GM12878 (cell line): Measurements from ENCODE around the gene THUMPD2. TPM values are rescaled to one million over a fixed set of nuclear protein-coding genes. Genes with fewer than 3 reads are reported as not detected.

Source experiments
- ATAC-seq: fragments of 200-7000 bp; cut with Tn5 transposase; 3 replicates; pipeline ENCODE4 v1.9.1; 2020; ENCODE audit warnings: mild to moderate bottlenecking, moderate library complexity
- BruUV-seq: library from RNA; stranded (reverse); fragments of 400-500 nt; replicated peaks from 2 replicates; lab custom pipeline; 2021; lab: Mats Ljungman, UMichigan
- CTCF ChIA-PET: fragments of 300-600 bp; sonication (Branson Sonifier 250); formaldehyde crosslinking; extraction: SDS; loops from one replicate; lab custom pipeline; 2021; ENCODE audit warnings: inconsistent platforms; lab: Yijun Ruan, JAX
- POLR2A ChIA-PET: fragments of 350-600 bp; formaldehyde crosslinking; extraction: SDS; loops from one replicate; lab custom pipeline; 2021; ENCODE audit warnings: inconsistent platforms; lab: Charles Lee
- RAD21 ChIA-PET: fragments of 300-600 bp; sonication (Branson Sonifier 250); formaldehyde crosslinking; loops from one replicate; lab custom pipeline; 2023; ENCODE audit warnings: antibody characterized with exemption; ENCODE audit not compliant: unreplicated experiment; lab: Charles Lee
- SMC1A ChIA-PET: fragments of 300-600 bp; sonication (Branson Sonifier 250); formaldehyde crosslinking; loops from one replicate; lab custom pipeline; 2023; ENCODE audit not compliant: unreplicated experiment, uncharacterized antibody; lab: Charles Lee
- DNase-seq: peaks from one replicate; pipeline ENCODE4 v3.0.0-alpha.2; 2011; ENCODE audit warnings: low read depth, low spot score
- FAIRE-seq: peaks from 3 replicates; lab custom pipeline; 2011; peaks lifted over from hg19 to GRCh38; lab: Jason Lieb, UNC
- H2AFZ ChIP-seq: 2 replicates; pipeline ENCODE4 v1.6.0; 2011; ENCODE audit warnings: low read depth, low read length, control low read depth; ENCODE audit not compliant: control insufficient read depth
- H3K27ac ChIP-seq: 2 replicates; pipeline ENCODE4 v1.5.1; 2011; ENCODE audit warnings: control low read depth; ENCODE audit not compliant: control insufficient read depth, insufficient read depth
- H3K27me3 ChIP-seq, 2 experiments: replicated peaks in 1 of 2; 2 replicates each; pipeline versions ENCODE4 v1.6.0 to v1.6.1; 2011; ENCODE audit warnings: low read length in 1 of 2; ENCODE audit not compliant: control insufficient read depth in 2 of 2, insufficient read depth in 2 of 2
- H3K36me3 ChIP-seq, 2 experiments: 2 replicates each; pipeline ENCODE4 v1.5.1; 2011; ENCODE audit warnings: low read length in 1 of 2; ENCODE audit not compliant: control insufficient read depth in 2 of 2, insufficient read depth in 2 of 2
- H3K4me1 ChIP-seq: 2 replicates; pipeline ENCODE4 v1.6.1; 2011; ENCODE audit warnings: mild to moderate bottlenecking, low read length, moderate library complexity, mixed read lengths; ENCODE audit not compliant: control insufficient read depth, insufficient read depth
- H3K4me2 ChIP-seq: 2 replicates; pipeline ENCODE4 v1.6.0; 2011; ENCODE audit warnings: control low read depth; ENCODE audit not compliant: control insufficient read depth, insufficient read depth
- H3K4me3 ChIP-seq: fragments of 200-600 bp; sonication (generic); 2 replicates; pipeline ENCODE4 v1.5.1; 2016
- H3K79me2 ChIP-seq: 2 replicates; pipeline ENCODE4 v1.6.0; 2011; ENCODE audit warnings: low read length; ENCODE audit not compliant: control insufficient read depth, insufficient read depth
- H3K9ac ChIP-seq: 2 replicates; pipeline ENCODE4 v1.8.0; 2011; ENCODE audit warnings: low read length, control low read depth, mixed read lengths; ENCODE audit not compliant: control insufficient read depth, insufficient read depth
- H3K9me3 ChIP-seq: replicated peaks from 3 replicates; pipeline ENCODE4 v1.5.1; 2011; ENCODE audit warnings: mild to moderate bottlenecking, low read length; ENCODE audit not compliant: control insufficient read depth, insufficient read depth
- H4K20me1 ChIP-seq: 2 replicates; pipeline ENCODE4 v1.6.0; 2011; ENCODE audit not compliant: control insufficient read depth, insufficient read depth
- BHLHE40 ChIP-seq, 2 experiments: fragments of 450-650 bp in 1 of 2; IDR thresholded peaks; 2 replicates each; pipeline ENCODE4 v1.6.1; 2011 to 2017; ENCODE audit warnings: low read depth in 2 of 2, borderline replicate concordance in 1 of 2, improper control_type of control experiment in 1 of 2, low read length in 1 of 2, mild to moderate bottlenecking in 1 of 2
- BRCA1 ChIP-seq: IDR thresholded peaks from 2 replicates; pipeline ENCODE4 v1.6.1; 2011; ENCODE audit warnings: low read depth, low read length, improper control_type of control experiment
- EED ChIP-seq: sonication (generic); IDR thresholded peaks from 2 replicates; pipeline ENCODE4 v1.6.1; 2016; ENCODE audit warnings: antibody characterized with exemption, low read depth
- FOXK2 ChIP-seq: fragments of 450-650 bp; IDR thresholded peaks from 2 replicates; pipeline ENCODE4 v1.6.1; 2017; ENCODE audit warnings: mild to moderate bottlenecking, moderate library complexity
- GABPA ChIP-seq: IDR thresholded peaks from 2 replicates; pipeline ENCODE4 v1.6.1; 2014; ENCODE audit warnings: antibody characterized with exemption, low read depth, mild to moderate bottlenecking, inconsistent platforms
- HDAC6 ChIP-seq: fragments of 200-600 bp; sonication (generic); IDR thresholded peaks from one replicate; pipeline ENCODE4 v1.8.0; 2017; ENCODE audit warnings: antibody characterized with exemption; ENCODE audit not compliant: unreplicated experiment
- JUNB ChIP-seq: IDR thresholded peaks from 2 replicates; pipeline ENCODE4 v1.6.1; 2016; ENCODE audit warnings: antibody characterized with exemption, mild to moderate bottlenecking
- JUND ChIP-seq: IDR thresholded peaks from 2 replicates; pipeline ENCODE4 v1.6.1; 2012; ENCODE audit warnings: low read depth, mild to moderate bottlenecking, low read length, improper control_type of control experiment, moderate library complexity
- KDM1A ChIP-seq: fragments of 200-600 bp; sonication (generic); IDR thresholded peaks from 2 replicates; pipeline ENCODE4 v1.6.1; 2016; ENCODE audit warnings: borderline replicate concordance
- MEF2A ChIP-seq: IDR thresholded peaks from 2 replicates; pipeline ENCODE4 v1.6.1; 2011; ENCODE audit warnings: low read depth, mild to moderate bottlenecking, low read length, moderate library complexity; ENCODE audit not compliant: insufficient read depth
- NR2C1 ChIP-seq: fragments of 450-650 bp; IDR thresholded peaks from 2 replicates; pipeline ENCODE4 v1.6.1; 2017; ENCODE audit warnings: antibody characterized with exemption, mild to moderate bottlenecking, moderate library complexity
- PAX8 ChIP-seq: fragments of 450-650 bp; IDR thresholded peaks from 2 replicates; pipeline ENCODE4 v1.6.1; 2017; ENCODE audit warnings: mild to moderate bottlenecking, moderate library complexity
- PBX3 ChIP-seq: IDR thresholded peaks from 2 replicates; pipeline ENCODE4 v1.6.1; 2011; ENCODE audit warnings: mild to moderate bottlenecking, low read depth, low read length, moderate library complexity; ENCODE audit not compliant: insufficient replicate concordance
- POLR2AphosphoS2 ChIP-seq: IDR thresholded peaks from 2 replicates; pipeline ENCODE4 v1.6.1; 2011; ENCODE audit warnings: low read depth, mild to moderate bottlenecking, low read length, improper control_type of control experiment, moderate library complexity
- RAD21 ChIP-seq: IDR thresholded peaks from 2 replicates; pipeline ENCODE4 v1.6.1; 2011; ENCODE audit warnings: mild to moderate bottlenecking, low read depth, low read length, moderate library complexity; ENCODE audit not compliant: insufficient read depth
- RELA ChIP-seq: fragments of 450-650 bp; IDR thresholded peaks from 2 replicates; pipeline ENCODE4 v1.8.0; 2014; ENCODE audit warnings: borderline replicate concordance; ENCODE audit not compliant: partially characterized antibody
- USF2 ChIP-seq: IDR thresholded peaks from 2 replicates; pipeline ENCODE4 v1.6.1; 2011; ENCODE audit warnings: low read depth, low read length, improper control_type of control experiment, borderline replicate concordance
- ZNF384 ChIP-seq: IDR thresholded peaks from 2 replicates; pipeline ENCODE4 v1.6.1; 2012; ENCODE audit warnings: low read depth, mild to moderate bottlenecking, low read length, improper control_type of control experiment, borderline replicate concordance
- WGBS: methylation state at CpG from one replicate; pipeline ENCODE4 v1.1.6; 2016; ENCODE audit warnings: low lambda C conversion rate; ENCODE audit not compliant: insufficient replicate concordance, insufficient coverage; ENCODE audit errors: missing lambda C conversion rate; 5-methylcytosine and 5-hydroxymethylcytosine counted together
- in situ Hi-C: fragments of 300-500 bp; cut with MboI; formaldehyde crosslinking; loops from 9 replicates; pipeline ENCODE4 v1.14.3; 2018; ENCODE audit warnings: mixed read lengths
- intact Hi-C: fragments of 100-400 bp; cut with micrococcal nuclease; formaldehyde crosslinking; loops from one replicate; pipeline ENCODE4 v1.14.2; 2022; ENCODE audit not compliant: unreplicated experiment
- polyA plus RNA-seq, 11 experiments: library from polyadenylated mRNA; depleted of rRNA in 4 of 11; unstranded in 6 of 11; stranded (reverse) in 5 of 11; fragments of >200 nt; fragmentation: Nextera tagmentation in 4 of 11; fragmentation: Illumina TruSeq in 1 of 11; extraction: Ambion mirVana in 4 of 11; extraction: Trizol in 1 of 11; gene quantifications; 1 replicate in 1 of 11; 2 replicates in 10 of 11; pipeline versions ENCODE4 v1.2.1 to v1.2.3, GENCODE V29; 2011 to 2016; ENCODE audit warnings: inconsistent platforms in 2 of 11, missing spikeins in 2 of 11, low read depth in 1 of 11
- total RNA-seq, 4 experiments: library from RNA; depleted of rRNA in 3 of 4; stranded (reverse); fragments of >200 nt in 3 of 4; fragmentation: Illumina TruSeq in 1 of 4; extraction: Trizol in 1 of 4; gene quantifications; 2 replicates each; pipeline versions ENCODE4 v1.2.1 to v1.2.3, GENCODE V29; 2013 to 2021

Gene THUMPD2
- total and polyA plus RNA-seq, 10 of the 15 experiments (the other 5 are each of a cell fraction or from before 2014, with no cell fraction given), result 6.7 to 19.7 (median 13.8) TPM

GRCh38 chr2:39712953-39713352, 66.1 kb downstream of the THUMPD2 start:
- Histone ChIP-seq H3K9ac (no peak overlapping the region), H3K27ac (no peak overlapping the region), H3K4me1 (no peaks in the 10 kb centered on the region), H3K4me2 (no peak overlapping the region), H3K36me3 (no peaks in the 10 kb centered on the region), H4K20me1 (no peaks in the 10 kb centered on the region), H3K4me3 (no peak overlapping the region), H2AFZ (no peak overlapping the region), H3K27me3 (no peaks in the 10 kb centered on the region), H3K79me2 (no peaks in the 10 kb centered on the region), H3K9me3 (no peaks in the 10 kb centered on the region)
- intact Hi-C loops, result no loop called here
- CTCF ChIA-PET, result interaction anchor here (1.2 to 1.9 kb wide), 4 partner anchors 16 to 333 kb away, joined by 3 to 7 read pairs (median 4); no protein-coding TSS in a partner anchor
- RAD21 ChIA-PET, result no interaction called here
- no TSS peak for BruUV-seq
- FAIRE-seq (no peak), ATAC-seq (no peak), DNase-seq (no peak)
- POLR2A ChIA-PET, result no interaction called here
- TF ChIP-seq HDAC6 (no peak), BHLHE40 (IDR thresholded peaks at IDR 0.05; ENCODE audit: borderline replicate concordance in 1 of 2, low read depth in 2 of 2, low read length in 1 of 2) (no peak), PAX8 (no peak), FOXK2 (no peak), JUND (no peak), KDM1A (no peak)
- 26% methylated on average over 5 of the region's 5 CpGs for WGBS
- in situ Hi-C loops, result no loop called here
- SMC1A ChIA-PET, result no interaction called here

- Histone ChIP-seq H3K36me3 (no peaks in the 10 kb centered on the region), H4K20me1 (no peaks in the 10 kb centered on the region), H3K79me2 (no peaks in the 10 kb centered on the region), H3K4me2 (no peak overlapping the region), H2AFZ (no peak overlapping the region), H3K27me3 (no peaks in the 10 kb centered on the region), H3K9me3 (no peaks in the 10 kb centered on the region), H3K9ac (no peak overlapping the region), H3K4me3 (no peak overlapping the region), H3K27ac (no peak overlapping the region), H3K4me1 (no peaks in the 10 kb centered on the region)
- intact Hi-C loops (no loop called here), in situ Hi-C loops (no loop called here)
- ATAC-seq, result no peak
- 17% methylated on average over 3 of the region's 3 CpGs for WGBS
- BruUV-seq, result no TSS peak
- ChIA-PET RAD21 (no interaction called here), SMC1A (interaction anchor here (1.6 kb wide), 1 partner anchor 333 kb away, joined by 5 read pairs; no protein-coding TSS in a partner anchor), POLR2A (no interaction called here), CTCF (no interaction called here)
- FAIRE-seq, result no peak
- no peak for DNase-seq
- TF ChIP-seq RAD21, result no peak
- TF ChIP-seq USF2, result no peak
- TF ChIP-seq BRCA1, result no peak
- TF ChIP-seq NR2C1, result no peak
- no peak for TF ChIP-seq RELA
- TF ChIP-seq ZNF384, result no peak
- no peak for TF ChIP-seq HDAC6
- no peak for TF ChIP-seq EED
- TF ChIP-seq POLR2AphosphoS2, result no peak
- no peak for TF ChIP-seq MEF2A
- no peak for TF ChIP-seq JUNB
- TF ChIP-seq GABPA, result no peak
- TF ChIP-seq PBX3, result no peak
These were observed 68.3 kb downstream of the THUMPD2 start for GRCh38 chr2:39710807-39711206.
